GM15510 (cell line): ENCODE measurements around the gene R3HDM2.

Source experiments
- POLR2A ChIP-seq: IDR thresholded peaks from 3 replicates; pipeline ENCODE4 v1.6.1; 2011; ENCODE audit warnings: borderline replicate concordance; ENCODE audit not compliant: insufficient read length; ENCODE audit errors: extremely low read depth

Gene R3HDM2

DNA sequence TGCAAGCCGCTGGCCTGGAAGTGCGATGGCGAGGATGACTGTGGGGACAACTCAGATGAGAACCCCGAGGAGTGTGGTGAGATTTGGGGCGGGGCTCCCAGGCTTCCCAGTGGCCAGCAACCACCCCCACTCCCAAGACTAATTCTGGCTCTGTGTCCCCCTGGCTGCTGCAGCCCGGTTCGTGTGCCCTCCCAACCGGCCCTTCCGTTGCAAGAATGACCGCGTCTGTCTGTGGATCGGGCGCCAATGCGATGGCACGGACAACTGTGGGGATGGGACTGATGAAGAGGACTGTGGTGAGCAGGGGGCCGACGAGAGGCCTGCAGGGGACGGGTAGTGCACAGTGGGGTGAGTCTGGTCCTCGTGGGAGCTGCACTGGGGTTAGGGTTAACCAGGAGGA lies 226.4 kb downstream of the R3HDM2 start:
- no peak for TF ChIP-seq POLR2A

DNA sequence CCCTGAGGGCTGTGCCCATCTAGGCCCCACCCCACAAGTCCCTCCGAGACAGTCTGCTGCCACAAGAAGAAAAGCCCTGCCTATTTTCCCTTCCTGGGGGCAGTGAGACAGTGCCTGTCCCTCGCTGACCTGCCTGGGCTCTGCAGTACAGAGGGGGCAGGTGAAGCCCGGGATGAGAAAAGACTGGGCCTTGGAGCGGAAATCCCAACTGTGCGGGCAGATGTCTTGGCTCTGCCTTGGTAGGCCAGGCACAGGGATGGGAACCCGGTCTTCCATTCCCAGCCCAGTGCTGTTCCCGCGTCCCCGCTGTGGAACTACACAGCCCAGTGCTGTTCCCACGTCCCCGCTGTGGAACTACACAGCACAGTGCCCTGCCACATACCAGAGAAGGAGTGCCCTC lies 227.1 kb downstream of the R3HDM2 start:
- no peak for TF ChIP-seq POLR2A
